Right renal cortex interstitium (tissue), 3 donors: ENCODE data around the gene ACTR3. TPM values are rescaled to one million over a fixed set of nuclear protein-coding genes. Genes with fewer than 3 reads are reported as not detected.

ENCODE experiments used
- DNase-seq, 3 donors: peaks; one replicate each; pipeline ENCODE4 v3.0.0-alpha.2; 2013; ENCODE audit warnings: low read depth in 3 of 3, low spot score in 2 of 3
- polyA plus RNA-seq, 3 donors: library from polyadenylated mRNA; unstranded; fragments of 120-200 nt; gene quantifications; one replicate each; pipeline ENCODE4 v1.2.1, GENCODE V29; 2013; ENCODE audit not compliant: insufficient read length in 3 of 3

ACTR3 gene
- polyA plus RNA-seq, 3 donors = 173 to 180 (median 179) TPM

DNA sequence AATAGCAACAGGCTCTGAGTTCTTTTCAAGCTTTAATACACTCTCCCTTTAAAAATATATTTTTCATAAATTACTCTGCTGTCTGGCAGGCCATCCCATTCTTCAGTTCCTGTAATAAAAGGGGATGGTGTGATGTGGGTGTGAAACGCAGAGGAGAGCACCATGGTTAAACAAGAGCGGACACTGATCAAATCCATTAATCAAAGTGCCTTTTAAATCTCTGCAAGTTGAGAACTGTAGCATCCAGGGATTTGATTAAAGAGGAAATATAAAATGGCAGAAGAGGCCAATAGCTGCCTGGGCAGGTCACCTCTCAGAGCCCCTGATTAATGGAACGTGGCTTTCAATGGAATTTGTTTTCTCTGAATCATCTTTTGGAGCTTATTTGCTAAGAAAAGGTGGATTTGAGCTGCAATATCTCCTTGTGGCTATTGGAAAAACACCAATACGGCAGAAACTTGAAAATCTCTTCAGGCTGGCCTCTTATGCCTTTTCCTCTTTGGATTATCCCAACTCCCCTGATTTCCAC, 96.9 kb downstream of the ACTR3 start:
- DNase-seq = no peak

- DNase-seq = no peak
Observed at GRCh38 chr2:113992090-113992489, 102.2 kb downstream of the ACTR3 start.

- DNase-seq = no peak
Observed at GRCh38 chr2:113996671-113997594, 107.0 kb downstream of the ACTR3 start.

GRCh38 chr2:114001152-114001551, 111.3 kb downstream of the ACTR3 start:
- DNase-seq = no peak

- DNase-seq = no peak
Observed at GRCh38 chr2:114001937-114002336, 112.0 kb downstream of the ACTR3 start.

DNA sequence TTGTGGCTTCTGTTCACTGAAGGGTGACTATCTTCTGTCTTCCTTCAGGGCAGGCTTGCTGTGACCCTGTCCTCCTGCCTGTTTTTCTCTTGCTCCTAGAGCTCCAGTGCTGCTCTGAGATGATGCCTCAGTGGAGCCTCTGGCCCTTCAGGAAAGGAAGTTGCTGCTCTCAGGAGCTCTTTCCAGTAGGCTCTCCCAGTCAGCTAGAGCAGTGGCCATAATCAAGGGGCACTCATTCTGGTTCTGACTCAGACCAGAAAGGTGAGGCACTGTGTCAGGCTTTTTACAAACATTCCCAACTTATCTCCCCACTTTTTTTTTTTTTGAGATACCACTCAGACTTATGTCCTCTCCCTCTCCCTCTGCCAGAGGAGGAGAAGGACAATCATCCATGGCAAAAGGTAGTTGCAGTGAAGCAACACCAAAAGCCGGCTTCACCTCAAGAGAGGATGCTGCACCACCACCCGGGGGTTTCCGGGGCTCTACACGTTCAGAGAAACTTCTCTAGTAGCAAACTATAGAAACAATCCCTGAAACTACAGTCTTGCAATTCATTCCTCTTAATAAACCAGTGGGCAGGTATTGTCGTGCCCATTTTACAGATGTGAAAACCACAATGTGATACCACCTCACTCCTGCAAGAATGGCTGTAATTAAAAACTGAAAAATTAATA, 115.4 kb downstream of the ACTR3 start:
- DNase-seq = no peak

GRCh38 chr2:114006460-114006859, 116.6 kb downstream of the ACTR3 start:
- no peak for DNase-seq

GRCh38 chr2:114007436-114007835, 117.5 kb downstream of the ACTR3 start:
- DNase-seq = no peak

DNA sequence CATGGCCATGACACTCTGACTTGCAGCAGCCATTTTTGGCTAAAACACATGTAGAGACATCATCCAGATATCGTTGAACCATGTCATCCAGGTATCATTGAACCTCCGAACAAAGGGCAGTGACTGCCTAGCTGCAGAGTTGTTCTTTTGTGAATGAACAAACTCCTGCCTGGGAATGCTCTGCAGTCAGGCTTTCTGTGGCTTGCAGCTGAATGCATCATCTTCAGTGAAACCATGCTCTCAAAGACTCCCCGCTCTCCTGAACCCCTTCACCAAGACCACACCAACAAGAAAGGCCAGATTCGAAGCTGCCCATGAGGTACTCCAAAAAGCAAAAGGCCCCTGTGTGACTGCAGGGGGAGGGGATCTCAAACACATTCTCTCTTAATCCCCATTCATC, 118.8 kb downstream of the ACTR3 start:
- no peak for DNase-seq

GRCh38 chr2:114009205-114009944, 119.5 kb downstream of the ACTR3 start:
- no peak for DNase-seq

GRCh38 chr2:114010001-114010400, 120.1 kb downstream of the ACTR3 start:
- DNase-seq = no peak

- no peak for DNase-seq
Observed at GRCh38 chr2:114011713-114012112, 121.8 kb downstream of the ACTR3 start.

Other genes starting within 250 kb of the ACTR3 start
- gene SLC35F5, start 133.4 kb upstream of the ACTR3 start, polyA plus RNA-seq = 100 to 1,000 TPM; 137 to 153 (median 148) TPM